MM.1S (cell line): Measurements from ENCODE around the gene L3MBTL3.

ENCODE experiments used
- DNase-seq: peaks from one replicate; pipeline ENCODE4 v3.0.0-alpha.2; 2015
- H2AFZ ChIP-seq: fragments of 300-600 bp; sonication (generic); 2 replicates; pipeline ENCODE4 v1.6.0; 2016; ENCODE audit warnings: antibody characterized with exemption, low read length
- H3F3A ChIP-seq: fragments of 300-600 bp; sonication (generic); 2 replicates; pipeline ENCODE4 v1.6.1; 2016; ENCODE audit warnings: mild to moderate bottlenecking, antibody characterized with exemption, low read length, moderate library complexity, mixed read lengths; ENCODE audit not compliant: insufficient read depth
- H3K27ac ChIP-seq: fragments of 300-600 bp; sonication (generic); 2 replicates; pipeline ENCODE4 v1.5.1; 2016; ENCODE audit warnings: mild to moderate bottlenecking, low read length
- H3K27me3 ChIP-seq: fragments of 300-600 bp; sonication (generic); replicated peaks from 2 replicates; pipeline ENCODE4 v1.6.0; 2016; ENCODE audit warnings: low read length; ENCODE audit not compliant: insufficient read depth
- H3K36me3 ChIP-seq: fragments of 300-600 bp; sonication (generic); replicated peaks from 2 replicates; pipeline ENCODE4 v1.6.1; 2016; ENCODE audit warnings: mild to moderate bottlenecking, low read length, mixed read lengths; ENCODE audit not compliant: insufficient read depth
- H3K4me1 ChIP-seq: fragments of 300-600 bp; sonication (generic); 2 replicates; pipeline ENCODE4 v1.6.1; 2016; ENCODE audit warnings: low read length, mixed read lengths
- H3K4me2 ChIP-seq: fragments of 300-600 bp; sonication (generic); 2 replicates; pipeline ENCODE4 v1.6.0; 2016; ENCODE audit warnings: low read depth, low read length
- H3K4me3 ChIP-seq: fragments of 300-600 bp; sonication (generic); 2 replicates; pipeline ENCODE4 v1.5.1; 2016; ENCODE audit warnings: low read length, mixed read lengths
- H3K79me2 ChIP-seq: fragments of 300-600 bp; sonication (generic); 2 replicates; pipeline ENCODE4 v1.6.1; 2016; ENCODE audit warnings: mixed run types, low read length, mixed read lengths
- H3K9ac ChIP-seq: fragments of 300-600 bp; sonication (generic); 2 replicates; pipeline ENCODE4 v1.6.1; 2016; ENCODE audit warnings: low read length, mixed read lengths
- H3K9me2 ChIP-seq: fragments of 300-600 bp; sonication (generic); replicated peaks from 2 replicates; pipeline ENCODE4 v1.6.1; 2016; ENCODE audit warnings: mild to moderate bottlenecking, low read length, mixed read lengths; ENCODE audit not compliant: insufficient read depth
- H3K9me3 ChIP-seq: fragments of 300-600 bp; sonication (generic); replicated peaks from 2 replicates; pipeline ENCODE4 v1.6.1; 2016; ENCODE audit warnings: mild to moderate bottlenecking, low read length, mixed read lengths; ENCODE audit not compliant: insufficient read depth
- H4K20me1 ChIP-seq: fragments of 300-600 bp; sonication (generic); 2 replicates; pipeline ENCODE4 v1.6.1; 2016; ENCODE audit warnings: mild to moderate bottlenecking, low read length, moderate library complexity, mixed read lengths; ENCODE audit not compliant: insufficient read depth
- CTCF ChIP-seq: fragments of 300-600 bp; sonication (generic); IDR thresholded peaks from 2 replicates; pipeline ENCODE4 v1.5.1; 2016; ENCODE audit warnings: antibody characterized with exemption, low read length, mixed read lengths
- EZH2 ChIP-seq: fragments of 300-600 bp; sonication (generic); optimal IDR thresholded peaks from 2 replicates; pipeline ENCODE3; 2017; ENCODE audit warnings: low read depth, mild to moderate bottlenecking, antibody characterized with exemption, low read length, mixed read lengths
- EZH2phosphoT487 ChIP-seq: fragments of 300-600 bp; sonication (generic); IDR thresholded peaks from 2 replicates; pipeline ENCODE4 v1.6.1; 2018; ENCODE audit warnings: antibody characterized with exemption, low read length

L3MBTL3 gene

GRCh38 chr6:130065609-130066156 is 47.3 kb downstream of the L3MBTL3 start:
- no peaks in the 10 kb centered on the region for H3K27me3 ChIP-seq
- no peaks in the 10 kb centered on the region for H3K9me2 ChIP-seq
- no peak for TF ChIP-seq EZH2phosphoT487
- no peak for TF ChIP-seq CTCF
- no peak for TF ChIP-seq EZH2
- no peaks in the 10 kb centered on the region for H3K79me2 ChIP-seq
- H3K9me3 ChIP-seq: no peaks in the 10 kb centered on the region
- no peak overlapping the region for H2AFZ ChIP-seq
- no peak overlapping the region for H3K9ac ChIP-seq
- no peak for DNase-seq
- H3K36me3 ChIP-seq: no peaks in the 10 kb centered on the region
- H3K27ac ChIP-seq: no peak overlapping the region
- H3F3A ChIP-seq: no peaks in the 10 kb centered on the region
- H3K4me1 ChIP-seq: no peaks in the 10 kb centered on the region
- H4K20me1 ChIP-seq: no peaks in the 10 kb centered on the region
- no peak overlapping the region for H3K4me3 ChIP-seq
- no peak overlapping the region for H3K4me2 ChIP-seq

- no peak overlapping the region for H3K4me3 ChIP-seq
- no peaks in the 10 kb centered on the region for H3K4me1 ChIP-seq
- no peaks in the 10 kb centered on the region for H3K27me3 ChIP-seq
- no peaks in the 10 kb centered on the region for H3K36me3 ChIP-seq
- no peaks in the 10 kb centered on the region for H4K20me1 ChIP-seq
- no peaks in the 10 kb centered on the region for H3K9me3 ChIP-seq
- no peak overlapping the region for H2AFZ ChIP-seq
- TF ChIP-seq EZH2phosphoT487 (no peak), EZH2 (no peak), CTCF (no peak)
- no peaks in the 10 kb centered on the region for H3K79me2 ChIP-seq
- H3F3A ChIP-seq: no peaks in the 10 kb centered on the region
- no peak overlapping the region for H3K4me2 ChIP-seq
- no peaks in the 10 kb centered on the region for H3K9me2 ChIP-seq
- H3K27ac ChIP-seq: no peak overlapping the region
- H3K9ac ChIP-seq: no peak overlapping the region
- DNase-seq: no peak
Measured at GRCh38 chr6:130069485-130069884, 51.1 kb downstream of the L3MBTL3 start.

GRCh38 chr6:130070326-130070725 is 51.9 kb downstream of the L3MBTL3 start:
- Histone ChIP-seq H2AFZ (no peak overlapping the region), H3K4me3 (no peak overlapping the region), H3K27ac (no peak overlapping the region), H3K9me3 (no peaks in the 10 kb centered on the region), H3F3A (no peaks in the 10 kb centered on the region), H3K36me3 (no peaks in the 10 kb centered on the region), H4K20me1 (no peaks in the 10 kb centered on the region), H3K9ac (no peak overlapping the region), H3K27me3 (no peaks in the 10 kb centered on the region), H3K79me2 (no peaks in the 10 kb centered on the region), H3K4me2 (no peak overlapping the region), H3K9me2 (no peaks in the 10 kb centered on the region), H3K4me1 (no peaks in the 10 kb centered on the region)
- DNase-seq: no peak
- TF ChIP-seq CTCF (no peak), EZH2 (no peak), EZH2phosphoT487 (no peak)
